Cerebellar cortex (tissue), 1 donor: ENCODE measurements around the gene PPP2R3B.
A peak's percentile ranks its signal among the peaks of the same experiment; 100 is the strongest.
"Not testable (repeated sequence)": the region's sequence is repeated elsewhere in the genome, so short reads cannot be mapped to it uniquely, and the experiment has no call there.

Experiments used
- DNase-seq: peaks from one replicate; pipeline ENCODE4 v3.0.0-alpha.2; 2015; ENCODE audit warnings: low spot score

PPP2R3B gene

GRCh38 chrX:337331-337831, 49.3 kb downstream of the PPP2R3B start:
- no peak for DNase-seq

GRCh38 chrX:336227-336626, 50.5 kb downstream of the PPP2R3B start:
- no peak for DNase-seq

GRCh38 chrX:335758-336155, 51.0 kb downstream of the PPP2R3B start:
- no peak for DNase-seq

- no peak for DNase-seq
Observed at GRCh38 chrX:334971-335757, 51.5 kb downstream of the PPP2R3B start.

- no peak for DNase-seq
Observed at GRCh38 chrX:334331-334891, 52.3 kb downstream of the PPP2R3B start.

GRCh38 chrX:333611-334311, 52.9 kb downstream of the PPP2R3B start:
- no peak for DNase-seq

GRCh38 chrX:332916-333610, 53.6 kb downstream of the PPP2R3B start:
- no peak for DNase-seq

GRCh38 chrX:332496-332860, 54.2 kb downstream of the PPP2R3B start:
- no peak for DNase-seq

- no peak for DNase-seq
Observed at GRCh38 chrX:331825-332495, 54.7 kb downstream of the PPP2R3B start.

- DNase-seq: no peak
Observed at GRCh38 chrX:331151-331824, 55.4 kb downstream of the PPP2R3B start.

- DNase-seq: no peak
Observed at GRCh38 chrX:330726-331150, 56.0 kb downstream of the PPP2R3B start.

GRCh38 chrX:330141-330725, 56.5 kb downstream of the PPP2R3B start:
- not testable (repeated sequence) for DNase-seq

GRCh38 chrX:329291-329910, 57.3 kb downstream of the PPP2R3B start:
- DNase-seq: no peak

- no peak for DNase-seq
Observed at GRCh38 chrX:327660-328126, 59.0 kb downstream of the PPP2R3B start.

- DNase-seq: not testable (repeated sequence)
Observed at GRCh38 chrX:324664-325063, 62.0 kb downstream of the PPP2R3B start.

GRCh38 chrX:323721-324628, 62.7 kb downstream of the PPP2R3B start:
- peak; percentile 89 for DNase-seq

- DNase-seq: peak; percentile 71
Observed at GRCh38 chrX:320126-320783, 66.5 kb downstream of the PPP2R3B start.

GRCh38 chrX:319579-320125, 67.1 kb downstream of the PPP2R3B start:
- DNase-seq: no peak
